Middle frontal gyrus (tissue), 1 donor: ENCODE measurements around the gene NAV1.
"Not testable (repeated sequence)": the region's sequence is repeated elsewhere in the genome, so short reads cannot be mapped to it uniquely, and the experiment has no call there.

Experiments used
- DNase-seq: peaks from one replicate; pipeline ENCODE4 v3.0.0-alpha.2; 2015; ENCODE audit warnings: low spot score; ENCODE audit errors: extremely low spot score

The NAV1 gene

DNA sequence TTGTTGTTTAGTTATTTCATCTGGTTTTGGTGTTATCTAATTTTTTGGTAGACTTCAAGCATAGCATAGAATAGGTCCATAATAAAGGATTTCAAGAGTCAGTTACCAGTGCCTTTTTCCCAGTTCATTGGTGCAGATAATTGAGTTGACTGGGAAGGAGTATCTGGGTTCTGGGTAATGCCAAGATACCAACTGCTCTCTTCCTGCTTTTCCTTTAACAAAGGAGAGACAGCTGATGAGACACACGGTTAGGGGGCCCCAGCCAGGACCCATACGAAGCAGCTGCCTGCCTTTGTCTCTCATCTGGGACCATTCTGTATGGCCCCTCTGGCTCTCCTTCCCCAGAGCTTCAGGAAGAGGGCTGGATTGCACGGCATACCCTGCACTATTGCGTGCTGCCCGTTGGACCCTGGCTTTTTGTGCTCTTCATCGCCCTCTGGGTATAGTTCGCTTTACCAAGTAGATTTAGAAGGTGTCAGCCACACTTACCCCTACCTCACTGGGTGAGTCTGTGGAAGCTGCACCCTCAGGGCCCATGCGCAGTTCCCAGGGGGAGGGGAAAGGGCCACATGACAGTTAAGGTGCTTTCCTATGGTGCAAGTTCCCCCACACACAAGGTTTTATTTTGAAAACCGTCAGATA, 7.0 kb downstream of the NAV1 start:
- DNase-seq: no peak

DNA sequence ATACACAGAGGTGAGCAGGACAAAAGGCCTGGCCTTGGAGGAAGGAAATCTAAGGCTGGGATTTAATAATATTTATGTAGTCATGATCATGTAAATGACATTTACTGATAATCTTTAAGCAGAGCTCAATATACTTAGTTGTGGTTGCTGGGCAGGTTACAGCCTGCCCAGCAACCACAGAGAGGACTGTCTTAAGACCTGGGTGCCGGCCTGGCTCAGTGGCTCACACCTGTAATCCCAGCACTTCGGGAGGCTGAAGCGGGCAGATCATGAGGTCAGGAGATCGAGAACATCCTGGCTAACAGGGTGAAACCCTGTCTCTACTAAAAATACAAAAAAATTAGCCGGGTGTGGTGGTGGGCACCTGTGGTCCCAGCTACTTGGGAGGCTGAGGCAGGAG, 10.6 kb downstream of the NAV1 start:
- DNase-seq: not testable (repeated sequence)

DNA sequence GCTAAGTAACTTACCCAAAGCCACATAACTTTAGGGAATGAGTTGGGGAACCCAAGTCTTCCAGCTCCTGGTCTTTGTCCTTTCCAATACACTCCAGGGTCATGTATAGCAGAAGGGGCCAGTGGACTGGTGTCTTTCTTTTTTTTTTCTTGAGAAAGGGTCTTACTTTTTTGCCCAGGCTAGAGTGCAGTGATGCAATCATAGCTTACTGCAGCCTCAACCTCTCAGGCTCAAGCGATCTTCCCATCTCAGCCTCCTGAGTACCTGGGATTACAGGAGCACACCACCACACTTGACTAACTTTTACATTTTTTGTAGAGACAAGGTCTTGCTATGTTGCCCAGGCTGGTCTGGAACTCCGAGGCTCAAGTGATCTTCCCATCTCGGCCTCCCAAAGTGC, 12.2 kb downstream of the NAV1 start:
- no peak for DNase-seq

DNA sequence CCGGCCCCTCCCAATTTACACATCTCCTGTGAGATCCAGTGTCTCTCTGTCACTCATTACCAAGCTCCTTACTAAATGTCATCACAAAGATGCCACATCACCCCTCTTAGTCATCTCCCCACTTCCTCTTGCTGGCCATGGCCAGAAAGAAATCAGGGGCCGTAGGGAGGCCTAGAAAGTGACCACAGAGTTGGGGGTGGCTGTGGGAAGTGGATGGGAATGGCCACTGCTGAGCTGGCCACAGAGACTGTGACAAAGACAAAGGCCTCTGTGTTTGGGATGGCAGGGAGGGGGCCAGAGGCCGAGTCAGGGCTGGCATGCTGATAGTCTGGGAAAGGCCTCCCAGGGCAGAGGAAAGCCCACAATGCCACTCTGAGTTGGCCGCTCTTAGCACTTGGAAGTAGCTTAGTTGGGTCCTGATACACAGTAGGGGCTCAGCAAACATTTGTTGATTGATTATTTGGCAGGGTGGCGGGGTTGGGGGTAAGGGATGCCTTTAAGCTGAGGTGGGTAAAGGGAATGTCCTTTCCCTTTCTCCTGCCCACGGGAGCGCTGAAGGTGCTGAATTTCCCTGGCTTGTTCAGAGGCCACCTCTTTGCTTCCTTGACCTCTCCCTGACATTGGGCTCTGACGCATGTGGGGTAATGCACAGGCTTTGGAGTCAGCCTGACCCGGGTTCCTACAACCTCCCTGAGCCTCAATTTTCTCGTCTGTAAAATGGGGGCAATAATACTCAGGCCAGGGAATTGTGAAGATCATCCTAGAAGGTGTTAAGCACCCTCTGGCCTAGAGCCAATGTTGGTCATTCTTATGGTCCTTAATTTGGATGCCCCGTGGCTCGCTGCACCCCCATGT, 13.2 kb downstream of the NAV1 start:
- peak; percentile 77 for DNase-seq

DNA sequence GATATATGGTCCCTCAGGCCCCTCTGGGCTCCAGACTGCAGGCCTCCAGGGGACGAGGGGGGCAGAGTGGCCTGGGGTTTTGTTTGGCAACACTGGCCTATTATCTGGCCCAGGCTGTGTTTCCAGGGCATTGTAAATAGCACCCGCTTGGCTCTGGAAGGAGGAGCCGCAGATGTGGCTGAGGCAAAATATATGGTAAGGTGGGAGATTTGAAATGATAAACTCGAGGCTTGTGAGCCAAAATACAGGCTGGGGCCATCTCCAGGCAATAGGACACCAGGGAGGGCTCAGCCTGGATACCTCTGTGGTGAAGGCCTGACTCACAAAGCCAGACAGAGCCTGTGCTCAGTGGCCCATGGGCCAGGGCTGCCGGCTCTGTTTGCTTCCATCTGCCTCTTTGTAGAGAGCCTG, 14.0 kb downstream of the NAV1 start:
- no peak for DNase-seq

DNA sequence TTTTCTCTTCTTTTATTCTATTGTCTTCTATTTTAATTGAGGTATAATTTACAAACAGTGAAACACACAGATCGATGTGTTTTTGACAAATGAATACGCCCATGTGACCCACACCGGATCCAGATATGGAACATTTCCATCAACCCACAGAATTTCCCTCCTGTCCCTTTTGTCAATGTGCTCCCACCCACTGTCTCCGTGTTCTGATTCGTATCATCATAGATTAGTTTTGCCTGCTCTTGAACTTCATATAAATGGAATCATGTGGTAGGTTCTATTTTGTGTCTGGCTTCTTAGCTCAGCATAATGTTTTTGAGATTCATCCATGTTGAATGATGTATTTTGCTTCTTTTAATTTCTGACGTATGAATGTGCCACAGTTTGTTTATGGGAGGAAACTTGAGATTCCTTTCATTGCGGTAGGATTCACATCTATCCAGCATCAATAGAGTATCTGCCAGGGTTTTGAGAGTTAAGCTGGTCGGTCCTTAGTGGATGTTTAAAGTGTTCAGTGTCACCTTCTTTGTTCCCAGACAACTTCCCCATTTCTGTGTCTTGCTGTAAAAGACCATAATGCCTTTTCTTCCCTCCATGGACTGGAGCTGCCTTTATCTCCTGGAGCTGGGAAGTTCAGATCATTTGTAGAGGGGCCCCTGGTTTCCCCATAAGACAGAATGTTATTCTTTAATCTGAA, 14.7 kb downstream of the NAV1 start:
- no peak for DNase-seq

DNA sequence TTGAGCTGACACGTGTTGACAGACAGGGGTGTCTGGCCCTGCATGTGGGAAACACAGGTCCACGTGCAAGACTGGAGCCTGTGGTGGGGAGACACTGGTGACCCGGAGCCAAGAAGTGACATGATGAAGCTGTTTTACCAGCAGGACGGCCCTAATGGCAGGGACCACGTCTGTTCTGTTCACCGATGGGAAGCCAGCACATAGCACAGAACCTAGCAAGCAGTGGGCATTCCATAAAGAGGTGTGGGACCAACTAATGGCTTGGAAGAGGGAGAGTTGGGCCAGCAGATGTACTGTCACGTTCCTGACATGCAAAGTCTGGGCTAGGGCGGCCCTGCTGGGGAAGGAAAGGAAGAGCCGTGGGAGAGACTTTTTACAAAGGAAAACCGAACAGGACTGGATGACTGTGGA, 15.3 kb downstream of the NAV1 start:
- no peak for DNase-seq

DNA sequence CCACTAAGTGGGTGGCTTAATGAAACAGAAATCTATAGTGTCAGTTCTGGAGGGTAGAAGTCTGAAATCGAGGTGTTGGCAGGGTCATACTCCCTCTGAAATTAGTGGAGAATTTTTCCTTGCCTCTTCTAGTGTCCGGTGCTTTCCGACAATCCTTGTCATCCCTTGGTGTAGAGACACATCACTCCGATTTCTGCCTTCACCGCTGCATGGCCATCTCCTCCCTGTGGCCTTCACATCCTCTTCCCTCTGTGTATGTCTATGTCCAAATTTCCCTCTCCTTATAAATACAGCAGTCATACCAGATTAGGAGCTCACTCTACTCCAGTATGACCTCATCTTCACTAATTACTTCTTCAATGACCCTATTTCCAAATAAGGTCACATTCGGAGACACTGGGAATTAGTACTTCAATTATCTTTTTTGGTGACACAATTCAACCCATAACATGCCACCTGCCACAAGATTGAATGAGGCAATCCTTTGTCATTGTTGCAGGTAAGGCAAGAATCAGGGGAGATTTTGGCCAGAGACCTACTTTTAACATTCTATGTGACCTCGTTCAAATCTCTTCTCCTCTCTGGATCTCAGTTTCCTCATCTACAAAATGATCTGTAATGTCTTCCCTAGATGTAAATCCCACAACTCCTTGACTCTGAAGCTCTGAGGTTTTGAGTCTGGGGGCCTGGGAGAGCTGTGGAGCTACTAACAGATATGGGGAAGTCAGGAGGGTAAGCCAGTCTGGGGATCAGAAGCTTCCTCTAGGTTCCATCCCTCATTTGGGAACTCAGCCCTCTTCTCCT, 16.1 kb downstream of the NAV1 start:
- DNase-seq: no peak

DNA sequence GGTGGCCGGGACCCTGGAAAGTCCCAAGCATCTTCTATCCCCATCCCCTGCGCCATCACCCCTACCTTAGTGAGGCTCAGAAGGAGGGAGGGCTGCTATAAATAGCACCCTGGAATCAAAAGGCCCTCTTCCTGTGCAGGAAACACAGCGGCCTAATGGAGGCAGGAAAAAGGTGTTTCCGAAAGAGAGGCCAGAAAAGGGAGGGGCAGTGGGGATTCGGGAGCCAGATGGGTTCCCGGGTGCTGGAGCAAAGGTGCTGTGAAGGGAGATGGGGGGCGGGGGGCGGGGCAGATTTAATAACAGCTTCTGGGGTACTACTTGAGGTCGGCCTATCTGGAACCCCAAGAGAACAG, 16.6 kb downstream of the NAV1 start:
- no peak for DNase-seq

DNA sequence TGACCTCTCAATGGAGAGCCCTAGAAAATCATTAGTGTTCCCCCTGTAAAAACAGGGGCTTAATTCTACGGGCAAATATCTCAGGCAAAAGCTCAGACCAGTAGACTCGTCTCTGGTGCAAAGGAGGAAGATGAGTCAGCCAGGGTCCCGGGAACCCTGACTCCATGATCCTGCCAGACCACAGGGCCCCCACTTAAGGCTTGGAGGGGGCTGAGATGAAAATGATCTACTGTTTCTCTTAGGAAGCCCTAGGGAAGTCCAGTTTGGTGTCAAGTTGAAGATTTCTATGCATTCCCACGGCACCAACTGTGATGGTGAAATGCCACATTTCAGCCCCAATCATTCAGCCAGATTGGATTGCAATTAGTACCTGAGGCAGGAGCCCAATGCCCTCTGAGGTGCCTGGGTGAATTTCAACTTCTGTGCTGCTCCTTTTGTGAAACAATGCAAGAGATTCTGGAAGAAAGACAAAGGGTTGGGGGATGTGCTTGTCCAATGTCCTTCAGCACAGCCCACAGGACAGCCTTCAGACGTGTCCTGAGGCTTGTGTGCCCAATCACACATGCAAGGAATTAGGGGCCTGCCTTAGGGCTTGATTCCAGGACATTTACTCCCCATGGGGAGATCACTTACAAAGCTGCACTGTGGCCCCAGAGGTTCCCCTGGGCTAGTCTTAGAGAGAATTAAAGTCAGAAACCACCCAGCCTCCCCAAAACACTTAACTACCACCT, 18.1 kb downstream of the NAV1 start:
- DNase-seq: no peak

DNA sequence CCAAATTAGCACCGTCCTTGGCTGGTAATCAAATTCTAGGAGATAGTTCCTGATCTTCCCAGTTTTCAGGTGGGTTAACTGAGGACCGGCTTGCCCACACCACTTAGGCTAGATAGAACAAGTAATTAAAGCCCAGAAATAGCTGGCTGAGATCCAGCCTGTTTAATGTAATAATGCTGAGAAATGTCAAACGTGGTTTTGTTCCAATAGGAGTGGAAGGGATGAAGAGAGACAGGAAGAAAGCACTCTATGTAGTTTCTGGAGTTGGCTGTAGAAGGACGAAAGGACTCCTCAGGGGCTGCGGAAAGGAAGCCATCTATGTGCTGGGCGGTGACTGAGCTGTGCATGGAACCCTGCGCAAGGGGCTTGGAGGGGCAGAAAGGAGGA, 18.6 kb downstream of the NAV1 start:
- DNase-seq: no peak

DNA sequence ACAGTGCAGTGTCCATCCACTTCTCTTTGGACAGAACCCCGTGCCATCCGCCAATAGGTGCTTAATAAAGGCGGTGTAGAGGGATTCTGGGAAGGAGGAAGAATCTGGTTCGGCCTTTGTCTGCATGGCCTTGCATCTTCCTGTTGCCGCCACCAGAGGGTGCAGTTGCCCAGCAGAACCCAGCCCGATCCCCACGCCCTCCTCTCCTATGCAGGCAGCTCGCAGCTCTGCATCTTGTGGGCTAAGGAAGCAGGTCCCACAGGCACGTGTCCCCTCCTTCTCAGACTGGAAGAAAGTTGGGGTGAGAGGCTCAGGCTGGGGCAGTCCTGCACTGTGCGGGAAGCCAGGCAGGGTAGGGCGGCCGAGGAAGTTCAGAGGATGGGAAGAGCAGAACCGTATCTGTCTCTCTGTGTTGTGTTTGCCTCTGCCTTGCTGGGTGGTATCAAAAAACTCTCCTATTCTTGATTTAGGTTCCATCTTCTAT, 20.8 kb downstream of the NAV1 start:
- peak; percentile 65 for DNase-seq

DNA sequence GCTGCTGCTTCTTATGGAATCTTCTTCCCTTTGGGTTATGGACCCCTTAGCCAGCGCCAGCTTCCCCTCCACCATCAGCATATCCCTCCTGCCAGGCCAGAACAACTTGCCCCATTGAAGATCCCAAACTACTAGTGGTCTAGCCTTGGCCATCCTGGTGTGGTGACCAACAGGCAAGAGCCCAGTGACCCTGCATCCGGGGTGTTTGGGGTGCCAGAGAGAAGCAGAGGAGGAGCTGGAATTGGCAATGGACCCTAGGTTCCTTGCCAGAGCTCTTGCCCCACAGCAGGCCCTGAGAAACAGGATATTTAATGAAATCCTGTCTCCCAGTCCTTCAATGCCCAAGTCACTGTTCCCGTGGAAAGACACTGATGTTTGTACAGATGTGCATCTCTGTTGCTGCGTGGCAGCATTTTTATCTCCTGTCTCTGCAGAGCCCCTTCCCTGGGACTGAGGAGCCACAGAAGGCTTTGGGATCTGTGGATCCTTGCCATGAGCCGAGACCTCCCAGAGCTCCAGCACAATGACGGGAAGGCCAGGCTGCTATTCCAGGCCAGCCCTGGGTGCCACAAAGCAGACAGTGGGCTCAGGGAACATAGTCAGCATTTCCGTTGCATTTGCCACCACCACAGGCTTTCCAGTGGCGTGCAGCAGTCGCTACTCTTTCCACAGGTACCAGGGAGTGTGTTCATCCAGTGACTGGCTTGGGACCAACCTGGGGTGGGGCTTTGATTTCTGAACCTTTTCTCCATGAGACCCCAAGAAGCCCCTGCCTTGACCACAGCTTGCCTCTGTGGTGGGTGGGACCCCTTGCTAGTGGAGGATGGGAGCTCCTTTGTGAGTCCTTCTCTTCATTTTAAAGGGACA, 21.6 kb downstream of the NAV1 start:
- no peak for DNase-seq

DNA sequence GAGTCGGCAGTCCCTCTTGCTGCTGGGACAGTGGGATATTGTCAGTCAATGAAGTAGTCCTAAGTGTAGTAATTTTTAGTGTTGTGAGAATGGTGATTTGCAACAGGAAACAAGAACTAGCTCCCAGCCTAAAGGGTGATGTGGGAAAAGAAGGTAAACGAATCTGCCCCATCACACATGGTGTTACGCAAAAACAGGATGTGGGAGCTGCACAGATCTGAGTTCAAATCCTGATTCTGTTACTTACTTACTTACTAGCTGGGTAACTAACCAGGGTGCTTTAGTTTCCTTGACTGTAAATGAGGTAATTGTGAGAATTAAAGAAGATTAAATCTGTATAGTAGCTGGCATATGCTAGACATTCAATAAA, 22.3 kb downstream of the NAV1 start:
- DNase-seq: no peak

DNA sequence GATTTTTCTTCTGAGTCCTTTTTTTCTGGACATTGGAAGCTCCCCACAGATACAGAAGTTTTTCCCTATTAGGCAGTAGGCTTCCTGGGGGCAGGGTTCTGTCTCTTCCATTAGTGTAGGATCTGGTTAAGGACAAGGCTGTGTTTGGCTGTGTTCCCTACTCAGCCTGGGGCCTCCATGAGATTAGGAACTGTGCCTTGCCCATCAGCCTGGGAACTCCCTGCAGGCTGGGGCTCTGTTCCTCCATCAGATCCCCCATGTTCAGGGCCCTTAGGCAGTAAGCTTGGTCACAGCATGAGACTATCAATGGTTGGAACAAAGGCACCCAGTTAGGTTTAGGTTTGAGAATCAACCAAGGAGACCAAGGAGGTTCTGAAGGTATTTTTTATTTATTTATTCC, 22.7 kb downstream of the NAV1 start:
- DNase-seq: no peak

DNA sequence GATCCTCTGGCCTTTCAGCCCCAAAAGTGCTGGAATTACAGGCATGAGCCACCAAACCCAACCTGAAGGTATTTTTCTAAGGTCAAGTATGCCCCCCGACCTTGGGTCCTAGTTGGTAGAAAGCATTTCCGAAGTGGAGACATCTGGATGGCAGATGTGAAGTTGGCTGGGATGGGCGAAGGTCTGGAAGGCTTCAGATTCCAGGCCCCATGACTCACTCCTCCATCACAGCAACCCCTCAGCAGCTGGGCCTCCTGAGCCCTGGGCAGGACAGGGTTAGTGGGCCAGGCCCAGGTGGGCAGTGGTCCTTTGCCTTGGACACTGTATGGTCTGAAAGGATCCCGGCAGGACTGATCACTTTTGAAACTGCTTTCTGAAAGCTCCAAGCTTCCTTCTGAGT, 23.3 kb downstream of the NAV1 start:
- no peak for DNase-seq

DNA sequence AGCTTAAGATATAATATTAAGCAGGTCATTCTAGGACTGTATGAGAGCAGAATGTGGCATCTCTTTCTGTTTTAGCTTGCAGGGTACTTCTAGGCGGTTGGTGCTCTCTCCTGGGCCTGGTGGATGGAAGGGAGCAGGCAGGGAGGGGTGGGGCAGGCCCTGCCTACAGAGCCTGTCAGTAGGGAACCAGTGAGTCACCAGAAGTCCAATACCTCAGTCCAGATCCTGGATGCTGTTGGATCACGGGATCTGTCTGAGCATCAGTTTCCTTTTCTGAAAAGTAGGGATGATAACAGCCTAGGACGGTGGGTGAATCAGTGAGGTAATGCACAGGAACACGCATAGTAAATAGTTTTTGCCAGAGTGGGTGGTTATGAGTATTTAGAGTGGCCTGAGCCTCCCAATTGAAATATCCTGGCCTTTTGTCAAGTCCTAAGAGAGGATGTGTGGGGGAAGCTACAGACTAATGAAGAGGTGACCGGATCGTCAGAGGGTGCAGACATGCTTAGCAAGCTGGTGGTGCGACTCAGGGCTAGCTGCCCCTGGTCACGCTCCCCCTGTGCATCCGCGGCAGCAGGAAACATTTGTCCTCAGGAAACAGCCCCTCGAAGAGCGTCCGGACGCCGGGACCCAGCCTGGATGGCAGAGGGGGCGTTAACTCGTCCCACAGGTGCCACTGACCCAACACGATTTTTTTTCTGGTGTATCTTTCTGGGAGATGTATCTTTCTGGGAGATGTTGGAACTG, 23.9 kb downstream of the NAV1 start:
- no peak for DNase-seq

DNA sequence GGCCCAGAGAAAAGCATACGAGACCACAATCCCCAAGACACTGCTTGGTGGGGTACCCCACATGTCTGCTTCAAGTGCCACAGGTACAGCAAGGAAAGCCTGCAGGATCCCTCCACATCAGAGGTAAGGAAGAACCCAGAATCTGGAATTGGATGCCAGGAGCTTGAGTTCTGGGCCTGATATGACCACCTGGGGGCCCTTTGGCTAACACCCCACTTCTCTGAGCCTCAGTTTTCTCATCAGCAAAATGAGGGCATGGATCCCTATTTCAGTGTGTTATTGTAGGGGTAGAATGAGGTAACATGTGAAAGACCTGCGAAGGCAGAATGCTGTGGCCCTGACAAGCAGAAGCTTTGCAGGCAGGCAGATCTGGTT, 24.5 kb downstream of the NAV1 start:
- DNase-seq: no peak

DNA sequence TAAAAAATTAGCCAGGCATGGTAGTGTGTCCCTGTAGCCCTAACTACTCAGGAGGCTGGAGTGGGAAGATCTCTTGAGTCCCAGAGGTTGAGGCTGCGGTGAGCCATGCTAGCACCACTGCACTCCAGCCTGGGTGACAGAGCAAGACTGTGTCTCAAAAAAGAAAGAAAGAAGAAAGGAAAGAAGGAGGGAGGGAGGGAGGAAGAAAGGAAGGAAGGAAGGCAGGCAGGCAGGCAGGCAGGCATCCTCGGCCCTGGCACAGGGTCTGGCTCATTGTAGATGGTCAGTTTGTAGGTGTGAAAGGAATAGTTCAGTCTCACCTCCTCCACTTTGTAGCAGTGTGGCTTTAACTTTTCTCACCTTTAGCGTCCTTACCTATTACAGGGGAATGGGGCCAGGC, 25.0 kb downstream of the NAV1 start:
- no peak for DNase-seq
